HFFc6 (cell line): ENCODE measurements around the gene GIGYF2. TPM values are rescaled to one million over a fixed set of nuclear protein-coding genes. Genes with fewer than 3 reads are reported as not detected.

Experiments used
- DNase-seq: peaks from one replicate; pipeline ENCODE4 v3.0.0-alpha.2; 2018
- H3K27ac Mint-ChIP-seq: 2 replicates; pipeline ENCODE4 v1.8.0; 2020; ENCODE audit warnings: mild to moderate bottlenecking, mixed read lengths
- H3K27me3 Mint-ChIP-seq: 2 replicates; pipeline ENCODE4 v1.8.0; 2021; ENCODE audit warnings: mild to moderate bottlenecking, moderate library complexity, mixed read lengths; ENCODE audit not compliant: insufficient read depth
- H3K36me3 Mint-ChIP-seq: 2 replicates; pipeline ENCODE4 v1.8.0; 2021; ENCODE audit warnings: low read depth, mixed read lengths
- H3K4me1 Mint-ChIP-seq: 2 replicates; pipeline ENCODE4 v1.8.0; 2020; ENCODE audit warnings: low read depth, mixed read lengths
- H3K4me3 Mint-ChIP-seq: 2 replicates; pipeline ENCODE4 v1.8.0; 2020; ENCODE audit warnings: mild to moderate bottlenecking, moderate library complexity, mixed read lengths
- H3K9me3 Mint-ChIP-seq: 2 replicates; pipeline ENCODE4 v1.8.0; 2020; ENCODE audit warnings: mild to moderate bottlenecking, mixed read lengths
- CTCF ChIP-seq: fragments of 200-600 bp; sonication (generic); IDR thresholded peaks from 2 replicates; pipeline ENCODE4 v1.5.0; 2021; ENCODE audit warnings: antibody characterized with exemption, mild to moderate bottlenecking
- total RNA-seq, 6 experiments: library from RNA; stranded (reverse); fragmentation: NEBNext Ultra II Directional; extraction: Animal tissue kit (Norgen Biotek cat#: 25700); gene quantifications; 2 replicates in 1 of 6; 3 replicates in 5 of 6; pipeline ENCODE4 v1.2.3, GENCODE V29; 2021

The GIGYF2 gene
- total RNA-seq, 6 experiments from 2014 or later: 36.9 to 44.6 (median 42.3) TPM

DNA sequence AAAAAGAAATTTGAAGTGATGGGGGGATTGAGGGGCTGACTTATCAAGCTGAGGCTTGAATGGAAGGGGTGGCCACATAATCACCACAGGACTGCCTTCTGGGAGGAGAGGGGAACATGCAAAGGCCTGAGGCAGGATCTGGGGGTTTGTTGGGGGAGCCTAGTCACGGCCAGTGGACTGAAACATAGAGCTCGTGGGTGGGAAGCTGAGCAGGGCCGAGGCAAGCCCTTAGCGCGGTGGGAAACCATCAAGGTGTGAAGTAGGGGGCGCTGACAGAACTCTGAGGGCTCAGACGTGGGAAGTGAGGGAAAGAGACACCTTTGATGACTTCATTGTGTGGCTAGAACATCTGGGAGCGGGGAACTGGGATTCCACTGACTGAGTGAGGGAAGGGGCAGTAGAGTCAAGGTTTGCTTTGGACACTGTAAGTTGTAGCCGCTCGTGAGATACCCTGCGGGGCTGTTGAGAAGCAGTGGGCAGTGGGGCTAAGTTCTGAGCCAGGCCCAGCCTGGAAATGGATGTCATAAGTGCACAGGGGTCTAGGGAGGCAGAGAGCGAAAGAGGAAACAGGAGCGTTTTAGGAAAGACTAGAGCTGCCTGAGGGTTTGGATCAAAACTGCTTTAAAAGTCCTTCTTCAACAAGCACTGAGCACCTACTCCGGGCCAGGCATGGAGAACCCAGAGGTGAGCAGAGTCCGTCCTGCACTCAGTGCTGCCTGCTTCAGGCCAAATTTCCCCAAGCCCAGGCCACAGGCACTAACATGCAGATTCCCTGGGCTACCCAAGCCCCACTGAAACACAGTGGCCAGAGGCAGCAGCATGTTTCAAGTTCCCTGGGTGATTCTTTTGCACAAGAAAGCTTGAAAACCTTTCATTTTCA lies 172.2 kb downstream of the GIGYF2 start:
- no peak overlapping the region for H3K4me3 Mint-ChIP-seq
- H3K9me3 Mint-ChIP-seq: no peaks in the 10 kb centered on the region
- H3K27ac Mint-ChIP-seq: no peak overlapping the region
- H3K27me3 Mint-ChIP-seq: no peaks in the 10 kb centered on the region; the same call in none of the 2 replicates
- TF ChIP-seq CTCF: no peak
- no peaks in the 10 kb centered on the region for H3K36me3 Mint-ChIP-seq
- DNase-seq: no peak
- no peaks in the 10 kb centered on the region for H3K4me1 Mint-ChIP-seq

- Mint-ChIP-seq H3K4me1 (no peaks in the 10 kb centered on the region), H3K4me3 (no peak within 1 kb of the TSS; the same call in 1 of the 2 replicates), H3K9me3 (no peaks in the 10 kb centered on the region), H3K27me3 (peaks cover 5% of the 10 kb centered on the region), H3K36me3 (no peaks in the 10 kb centered on the region), H3K27ac (no peak within 1 kb of the TSS)
- no peak for DNase-seq
- TF ChIP-seq CTCF: no peak
Measured at GRCh38 chr2:232870018-232870765, 173.1 kb downstream of the GIGYF2 start, which contains the start of gene SNORC. Gene SNORC (plus strand): TSS chr2:232870264. CDS start chr2:232870342, 78 bp downstream.

DNA sequence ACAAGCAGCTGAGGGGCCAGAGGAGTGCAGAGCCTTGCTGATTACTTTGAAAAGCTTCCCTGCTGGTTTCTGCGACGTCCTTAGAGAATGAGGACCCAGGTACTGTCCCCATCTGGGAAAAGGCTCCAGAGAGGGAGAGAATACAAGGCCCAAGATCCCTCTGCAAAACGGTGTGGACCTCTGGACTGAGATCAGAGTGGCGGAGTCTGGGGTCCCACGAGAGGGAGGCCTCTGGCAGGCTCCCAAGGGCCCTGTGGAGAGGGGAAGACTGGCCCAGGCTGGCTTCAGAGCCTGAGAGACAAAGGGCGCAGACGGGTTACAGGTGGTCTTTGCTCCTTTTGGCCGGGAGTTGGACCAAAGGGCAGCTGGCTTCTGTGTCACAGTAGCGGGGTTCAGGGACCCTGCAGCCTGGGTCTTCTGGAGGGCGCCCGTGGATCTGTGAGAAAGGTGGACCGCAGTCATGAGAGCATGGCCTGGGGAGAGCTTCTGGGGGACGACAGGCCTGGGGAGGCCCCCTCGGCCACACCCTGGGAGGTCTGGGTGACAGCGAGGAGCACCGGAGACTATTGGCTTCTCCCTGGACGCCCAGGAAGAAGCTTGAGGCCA lies 173.7 kb downstream of the GIGYF2 start:
- Mint-ChIP-seq H3K27me3 (peaks cover 5% of the 10 kb centered on the region), H3K4me3 (no peak overlapping the region; the same call in 1 of the 2 replicates), H3K9me3 (no peaks in the 10 kb centered on the region), H3K36me3 (no peaks in the 10 kb centered on the region), H3K27ac (no peak overlapping the region), H3K4me1 (no peaks in the 10 kb centered on the region)
- no peak for TF ChIP-seq CTCF
- DNase-seq: no peak

- Mint-ChIP-seq H3K27ac (no peak overlapping the region), H3K4me1 (no peaks in the 10 kb centered on the region), H3K4me3 (no peak overlapping the region), H3K36me3 (no peaks in the 10 kb centered on the region), H3K27me3 (peaks cover 5% of the 10 kb centered on the region), H3K9me3 (no peaks in the 10 kb centered on the region)
- DNase-seq: no peak
- no peak for TF ChIP-seq CTCF
Measured at GRCh38 chr2:232871418-232871834, 174.3 kb downstream of the GIGYF2 start.

DNA sequence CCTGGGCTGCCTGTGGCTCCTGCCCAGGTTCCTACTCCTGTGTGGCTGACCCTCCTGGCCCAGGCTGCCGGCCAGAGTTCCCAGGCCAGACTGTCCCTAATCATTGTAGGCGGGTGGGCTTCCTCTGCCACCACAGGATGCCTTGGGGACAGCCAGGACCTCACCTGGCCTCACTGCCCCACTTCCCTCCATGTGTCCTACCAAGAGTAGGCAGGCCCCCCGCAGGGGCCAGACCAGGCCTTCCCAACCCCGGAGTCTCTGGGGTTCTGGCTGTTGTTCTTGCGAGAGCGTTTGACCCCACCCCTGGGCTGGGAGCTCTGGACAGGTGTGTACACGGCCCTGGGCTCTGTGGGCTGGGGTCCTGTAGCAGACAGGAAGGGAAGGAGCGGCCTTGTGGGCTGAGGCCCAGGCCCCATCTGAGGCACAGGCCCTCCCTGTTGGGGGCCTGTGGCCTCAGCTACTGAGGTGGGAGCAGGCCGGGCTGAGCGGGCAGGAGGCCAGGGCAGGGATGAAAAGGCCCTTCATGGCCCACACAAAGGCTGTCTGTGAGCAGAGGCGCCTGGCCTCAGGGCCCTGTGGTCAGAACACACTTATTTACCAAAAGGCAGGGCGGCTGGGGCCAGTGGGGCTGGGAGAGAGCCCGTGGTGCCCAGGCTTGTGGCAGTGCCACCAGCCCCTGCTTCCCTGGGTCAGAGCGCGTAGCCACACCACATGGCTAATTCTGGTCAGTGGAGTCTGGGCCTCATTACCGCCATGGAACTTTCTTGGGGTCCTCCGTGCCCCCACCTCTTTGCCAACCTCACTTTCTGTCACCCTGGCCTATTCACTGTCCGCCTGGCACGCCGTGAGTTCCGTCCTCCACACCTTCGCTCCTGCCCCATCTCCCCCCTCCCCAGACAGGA lies 175.0 kb downstream of the GIGYF2 start:
- TF ChIP-seq CTCF: no peak
- Mint-ChIP-seq H3K27ac (no peak overlapping the region), H3K4me3 (no peak overlapping the region), H3K9me3 (no peaks in the 10 kb centered on the region), H3K36me3 (no peaks in the 10 kb centered on the region), H3K4me1 (no peaks in the 10 kb centered on the region), H3K27me3 (peaks cover 5% of the 10 kb centered on the region)
- DNase-seq: no peak
